HepG2 (cell line): Measurements from ENCODE around the gene TEKT5. TPM values are rescaled to one million over a fixed set of nuclear protein-coding genes. Genes with fewer than 3 reads are reported as not detected.

Experiments
- BCL3 ChIP-seq: sonication (generic); formaldehyde crosslinking; IDR thresholded peaks from 2 replicates; pipeline ENCODE4 v1.5.1; 2020; ENCODE audit warnings: mild to moderate bottlenecking, missing genetic modification reagents, moderate library complexity
- BCL6 ChIP-seq: IDR thresholded peaks from 2 replicates; pipeline ENCODE4 v1.6.1; 2016; ENCODE audit warnings: missing genetic modification reagents, missing compliant biosample characterization
- CHD4 ChIP-seq: fragments of 200-600 bp; sonication (generic); IDR thresholded peaks from 2 replicates; pipeline ENCODE4 v1.7.0; 2017; ENCODE audit warnings: mild to moderate bottlenecking, low read length, borderline replicate concordance
- EP300 ChIP-seq, 3 experiments: sonication (generic) in 1 of 3; formaldehyde crosslinking in 1 of 3; IDR thresholded peaks; 2 replicates each; pipeline versions ENCODE4 v1.5.1 to v1.6.1; 2011 to 2020; ENCODE audit warnings: low read depth in 2 of 3, low read length in 2 of 3, borderline replicate concordance in 1 of 3, improper control_type of control experiment in 1 of 3, mild to moderate bottlenecking in 1 of 3, missing genetic modification reagents in 1 of 3, moderate library complexity in 1 of 3
- FOXK1 ChIP-seq: sonication (generic); formaldehyde crosslinking; IDR thresholded peaks from 2 replicates; pipeline ENCODE4 v1.4.0; 2020; ENCODE audit warnings: low read depth, missing genetic modification reagents, borderline replicate concordance
- HNF4A ChIP-seq: sonication (generic); formaldehyde crosslinking; IDR thresholded peaks from 2 replicates; pipeline ENCODE4 v1.4.0; 2020; ENCODE audit warnings: missing genetic modification reagents
- HOXA9 ChIP-seq: sonication (generic); formaldehyde crosslinking; IDR thresholded peaks from 2 replicates; pipeline ENCODE4 v1.8.1; 2022; ENCODE audit warnings: missing genetic modification reagents, mild to moderate bottlenecking, moderate library complexity, borderline replicate concordance
- LCORL ChIP-seq, 2 experiments: fragments of 450-650 bp in 1 of 2; sonication (generic) in 1 of 2; formaldehyde crosslinking in 1 of 2; IDR thresholded peaks; 2 replicates each; pipeline versions ENCODE4 v1.5.0 to v1.6.1; 2017 to 2020; ENCODE audit warnings: antibody characterized with exemption in 1 of 2, missing genetic modification reagents in 1 of 2
- NAIF1 ChIP-seq: sonication (generic); formaldehyde crosslinking; IDR thresholded peaks from 2 replicates; pipeline ENCODE4 v1.5.0; 2020; ENCODE audit warnings: mild to moderate bottlenecking, missing genetic modification reagents, borderline replicate concordance
- PHF5A ChIP-seq: IDR thresholded peaks from one replicate; pipeline ENCODE4 v1.6.1; 2018; ENCODE audit warnings: low read depth, missing genetic modification reagents; ENCODE audit not compliant: unreplicated experiment
- REL ChIP-seq: sonication (generic); formaldehyde crosslinking; conservative IDR thresholded peaks from 2 replicates; pipeline ENCODE4 v1.8.0; 2022; ENCODE audit warnings: mild to moderate bottlenecking, missing genetic modification reagents, moderate library complexity
- ZBTB44 ChIP-seq: sonication (generic); formaldehyde crosslinking; IDR thresholded peaks from 2 replicates; pipeline ENCODE4 v1.4.0; 2020; ENCODE audit warnings: missing genetic modification reagents
- ZBTB7B ChIP-seq: sonication (generic); formaldehyde crosslinking; IDR thresholded peaks from 2 replicates; pipeline ENCODE4 v1.4.0; 2020; ENCODE audit warnings: missing genetic modification reagents
- ZKSCAN5 ChIP-seq: sonication (generic); formaldehyde crosslinking; IDR thresholded peaks from 2 replicates; pipeline ENCODE4 v1.5.1; 2020; ENCODE audit warnings: mild to moderate bottlenecking, missing genetic modification reagents
- ZNF274 ChIP-seq: sonication (generic); formaldehyde crosslinking; IDR thresholded peaks from 2 replicates; pipeline ENCODE4 v1.5.1; 2020; ENCODE audit warnings: mild to moderate bottlenecking, missing genetic modification reagents
- ZNF281 ChIP-seq: sonication (generic); formaldehyde crosslinking; IDR thresholded peaks from 2 replicates; pipeline ENCODE4 v1.4.0; 2020; ENCODE audit warnings: missing genetic modification reagents, borderline replicate concordance
- ZNF292 ChIP-seq: sonication (generic); formaldehyde crosslinking; IDR thresholded peaks from 2 replicates; pipeline ENCODE4 v1.8.1; 2022; ENCODE audit warnings: mild to moderate bottlenecking, low read depth, missing genetic modification reagents, borderline replicate concordance
- ZNF446 ChIP-seq: sonication (generic); formaldehyde crosslinking; IDR thresholded peaks from 2 replicates; pipeline ENCODE4 v1.5.0; 2020; ENCODE audit warnings: mild to moderate bottlenecking, missing genetic modification reagents
- ZNF501 ChIP-seq: sonication (generic); formaldehyde crosslinking; IDR thresholded peaks from 2 replicates; pipeline ENCODE4 v1.5.1; 2020; ENCODE audit warnings: mild to moderate bottlenecking, moderate library complexity, missing genetic modification reagents
- ZNF878 ChIP-seq: sonication (generic); formaldehyde crosslinking; IDR thresholded peaks from 2 replicates; pipeline ENCODE4 v1.8.1; 2023; ENCODE audit warnings: mild to moderate bottlenecking, missing genetic modification reagents, moderate library complexity
- ZSCAN5A ChIP-seq: sonication (generic); formaldehyde crosslinking; IDR thresholded peaks from 2 replicates; pipeline ENCODE4 v1.8.0; 2022; ENCODE audit warnings: mild to moderate bottlenecking, missing genetic modification reagents, borderline replicate concordance
- polyA plus RNA-seq, 8 experiments: library from polyadenylated mRNA; depleted of rRNA in 3 of 8; stranded (reverse) in 7 of 8; unstranded in 1 of 8; fragments of >200 nt; fragmentation: Illumina TruSeq in 4 of 8; extraction: Trizol in 4 of 8; gene quantifications; 2 replicates each; pipeline versions ENCODE4 v1.2.1 to v1.2.3, GENCODE V29; 2011 to 2016; ENCODE audit warnings: low read depth in 4 of 8, missing spikeins in 1 of 8, mixed read lengths in 1 of 8; ENCODE audit not compliant: insufficient read depth in 1 of 8
- total RNA-seq, 5 experiments: library from RNA; depleted of rRNA; stranded (reverse); fragments of >200 nt; fragmentation: Illumina TruSeq; extraction: Trizol; gene quantifications; 2 replicates each; pipeline ENCODE4 v1.2.3, GENCODE V29; 2016; ENCODE audit warnings: low read depth in 1 of 5

Gene TEKT5
- total and polyA plus RNA-seq, 2 of the 13 experiments (the other 11 are each of a cell fraction or from before 2014, with no cell fraction given): 0.16 TPM; not detected in 1

GRCh38 chr16:10608687-10609401, 85.9 kb downstream of the TEKT5 start (continued):
- TF ChIP-seq FOXK1: peak; percentile 36; the same call in 1 of the 2 replicates
- TF ChIP-seq ZNF878 (CRISPR knock-in tag): no peak
- TF ChIP-seq ZBTB44 (CRISPR knock-in tag): no peak
- TF ChIP-seq ZNF292 (CRISPR knock-in tag): peak; percentile 66; the same call in 1 of the 2 replicates
- TF ChIP-seq CHD4: no peak
- 0 out of 2 replicates have a peak, but pooled peaks have one; percentile 27 for TF ChIP-seq HOXA9 (CRISPR knock-in tag)
- TF ChIP-seq PHF5A: no peak
- no peak for TF ChIP-seq HNF4A (CRISPR knock-in tag)
- no peak for TF ChIP-seq NAIF1
- TF ChIP-seq ZNF501: peak; percentile 64; the same call in 1 of the 2 replicates
- TF ChIP-seq ZKSCAN5 (CRISPR knock-in tag): 0 out of 2 replicates have a peak, but pooled peaks have one; percentile 46
- no peak for TF ChIP-seq BCL6
- TF ChIP-seq ZBTB7B: peak; percentile 27; the same call in 1 of the 2 replicates
- no peak for TF ChIP-seq EP300 (IDR thresholded peaks at IDR 0.05; ENCODE audit: low read depth in 2 of 2, low read length in 2 of 2)
- TF ChIP-seq EP300 (CRISPR knock-in tag; IDR thresholded peaks at IDR 0.05; ENCODE audit: borderline replicate concordance): 0 out of 2 replicates have a peak, but pooled peaks have one; percentile 34
- TF ChIP-seq ZSCAN5A (CRISPR knock-in tag): no peak
- TF ChIP-seq ZNF274 (CRISPR knock-in tag): peak; percentile 76
- no peak for TF ChIP-seq ZNF446 (CRISPR knock-in tag)
- 0 out of 2 replicates have a peak, but pooled peaks have one; percentile 24 for TF ChIP-seq REL (CRISPR knock-in tag)
- 0 out of 2 replicates have a peak, but pooled peaks have one; percentile 35 for TF ChIP-seq ZNF281 (CRISPR knock-in tag)
- TF ChIP-seq BCL3 (CRISPR knock-in tag): peak; percentile 82; the same call in 1 of the 2 replicates
- TF ChIP-seq LCORL (IDR thresholded peaks at IDR 0.05): no peak
- no peak for TF ChIP-seq LCORL (CRISPR knock-in tag; IDR thresholded peaks at IDR 0.05)
